Activated T-helper 1 cell treated with anti-CD3 and anti-CD28 coated beads, Interleukin-12 subunit alpha, Interleukin-12 subunit beta, Interleukin-2, Interleukin-4 antibody, amounts not matched to agents 30 ng/mL and 10 ng/mL and 1 ng/mL, durations not matched to agents 14 hours and 24 hours and 36 hours (primary cell): ENCODE results near the gene TOPAZ1. TPM values are rescaled to one million over a fixed set of nuclear protein-coding genes. Genes with fewer than 3 reads are reported as not detected.
A peak's percentile ranks its signal among the peaks of the same experiment; 100 is the strongest.

Experiments
- DNase-seq: peaks from one replicate; pipeline ENCODE4 v3.0.0; 2021; ENCODE audit warnings: low spot score
- H3K27ac Mint-ChIP-seq: one replicate; pipeline ENCODE4 v1.8.0; 2021; ENCODE audit warnings: mild to moderate bottlenecking, mixed read lengths
- H3K27me3 Mint-ChIP-seq: one replicate; pipeline ENCODE4 v1.8.0; 2022; ENCODE audit warnings: mild to moderate bottlenecking, moderate library complexity, mixed read lengths; ENCODE audit not compliant: insufficient read depth
- H3K36me3 Mint-ChIP-seq: one replicate; pipeline ENCODE4 v1.8.0; 2021; ENCODE audit warnings: low read depth, mixed read lengths
- H3K4me1 Mint-ChIP-seq: one replicate; pipeline ENCODE4 v1.8.0; 2021; ENCODE audit warnings: low read depth, mixed read lengths
- H3K4me3 Mint-ChIP-seq: one replicate; pipeline ENCODE4 v1.8.0; 2021; ENCODE audit warnings: mild to moderate bottlenecking, moderate library complexity, mixed read lengths
- H3K9me3 Mint-ChIP-seq: one replicate; pipeline ENCODE4 v1.8.0; 2021; ENCODE audit warnings: mixed read lengths
- intact Hi-C: fragments of 100-400 bp; cut with micrococcal nuclease; formaldehyde crosslinking; loops from one replicate; pipeline ENCODE4 v1.15.1; 2024
- total RNA-seq: library from RNA; stranded (reverse); gene quantifications from 2 replicates; pipeline ENCODE4 v1.2.3, GENCODE V29; 2022

TOPAZ1 gene
- total RNA-seq, 1 donor from 2014 or later: not detected

DNA sequence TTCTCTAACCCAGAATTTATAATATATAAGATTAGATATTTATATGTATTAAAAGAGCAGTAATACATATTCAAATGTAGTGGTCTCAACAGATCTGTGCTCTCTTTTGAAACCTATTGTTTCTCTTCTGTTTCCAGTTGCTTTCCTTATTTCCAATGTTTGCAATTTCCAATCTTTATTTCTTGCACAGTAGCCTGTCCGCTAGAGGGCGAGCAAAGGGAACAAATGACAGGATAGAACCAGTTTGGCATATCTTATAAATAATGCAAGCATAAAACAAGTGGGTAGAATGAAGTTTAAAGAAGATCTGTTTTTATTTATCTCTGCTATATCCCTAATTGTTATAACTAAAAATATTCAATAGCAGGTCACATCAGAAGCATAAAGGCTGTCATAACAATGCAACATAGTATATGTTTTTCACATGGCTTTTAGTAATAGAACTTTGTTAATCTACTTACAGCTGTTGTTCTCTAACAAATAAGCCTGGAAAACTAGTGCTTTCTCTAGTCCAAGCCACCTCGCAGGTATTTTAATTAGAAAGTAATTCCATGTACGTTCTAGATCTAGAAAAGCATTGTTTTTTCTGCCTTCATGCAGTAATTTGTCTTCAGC, 81.8 kb downstream of the TOPAZ1 start:
- Mint-ChIP-seq H3K27me3 (peaks cover 23% of the 10 kb centered on the region), H3K36me3 (no peaks in the 10 kb centered on the region), H3K27ac (no peak overlapping the region), H3K9me3 (no peaks in the 10 kb centered on the region), H3K4me3 (no peak overlapping the region), H3K4me1 (no peaks in the 10 kb centered on the region)
- peak; percentile 22 for DNase-seq
- intact Hi-C loops: loop anchor here (1.0 to 5.0 kb wide), 5 partner anchors 154 to 591 kb away; partner anchors contain the start of genes KIAA1143, KIF15 and ZNF445

- Mint-ChIP-seq H3K4me1 (no peaks in the 10 kb centered on the region), H3K27me3 (peaks cover 28% of the 10 kb centered on the region), H3K9me3 (no peaks in the 10 kb centered on the region), H3K4me3 (no peak overlapping the region), H3K27ac (no peak overlapping the region), H3K36me3 (no peaks in the 10 kb centered on the region)
- intact Hi-C loops: loop anchor here (5.0 kb wide), 2 partner anchors 203 to 438 kb away; partner anchors contain the start of genes KIAA1143 and KIF15
- no peak for DNase-seq
Measured at GRCh38 chr3:44324584-44324983, 82.9 kb downstream of the TOPAZ1 start.

- intact Hi-C loops: no loop called here
- Mint-ChIP-seq H3K27ac (no peak overlapping the region), H3K4me3 (no peak overlapping the region), H3K4me1 (no peaks in the 10 kb centered on the region), H3K27me3 (peaks cover 26% of the 10 kb centered on the region), H3K9me3 (no peaks in the 10 kb centered on the region), H3K36me3 (no peaks in the 10 kb centered on the region)
- no peak for DNase-seq
Measured at GRCh38 chr3:44326019-44326418, 84.3 kb downstream of the TOPAZ1 start.

- intact Hi-C loops: no loop called here
- no peak for DNase-seq
- H3K9me3 Mint-ChIP-seq: no peaks in the 10 kb centered on the region
- no peak overlapping the region for H3K4me3 Mint-ChIP-seq
- no peaks in the 10 kb centered on the region for H3K4me1 Mint-ChIP-seq
- H3K36me3 Mint-ChIP-seq: no peaks in the 10 kb centered on the region
- no peak overlapping the region for H3K27ac Mint-ChIP-seq
- peaks cover 23% of the 10 kb centered on the region for H3K27me3 Mint-ChIP-seq
Measured at GRCh38 chr3:44326515-44326914, 84.8 kb downstream of the TOPAZ1 start.

GRCh38 chr3:44329946-44330345, 88.3 kb downstream of the TOPAZ1 start:
- intact Hi-C loops: loop anchor here (10.0 kb wide), 1 partner anchor 1525 kb away; the partner anchor contains the start of genes ACKR2 and HIGD1A
- DNase-seq: no peak
- Mint-ChIP-seq H3K9me3 (no peaks in the 10 kb centered on the region), H3K36me3 (no peaks in the 10 kb centered on the region), H3K27me3 (peaks cover 17% of the 10 kb centered on the region), H3K4me1 (no peaks in the 10 kb centered on the region), H3K4me3 (no peak overlapping the region), H3K27ac (no peak overlapping the region)

DNA sequence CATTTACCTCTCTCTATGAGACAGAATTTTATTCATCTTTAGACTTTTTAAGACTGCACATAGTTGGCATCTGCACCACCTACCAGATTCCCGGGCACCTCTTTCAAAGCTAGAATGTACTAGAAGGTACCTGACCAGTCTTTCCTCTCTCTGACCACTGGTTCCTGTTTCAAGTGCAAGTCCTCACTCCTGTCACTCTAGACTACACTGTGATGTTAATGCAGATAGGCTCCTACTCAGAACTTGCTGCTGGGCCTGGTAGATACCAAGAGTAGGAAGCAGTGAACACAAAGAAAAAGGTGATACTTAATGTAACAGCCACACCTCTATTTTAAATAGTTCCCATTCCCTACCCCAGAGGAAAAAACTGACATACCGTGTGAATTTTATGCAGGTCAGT, 88.8 kb downstream of the TOPAZ1 start:
- no peak overlapping the region for H3K4me3 Mint-ChIP-seq
- no peaks in the 10 kb centered on the region for H3K9me3 Mint-ChIP-seq
- DNase-seq: no peak
- no peaks in the 10 kb centered on the region for H3K36me3 Mint-ChIP-seq
- H3K4me1 Mint-ChIP-seq: no peaks in the 10 kb centered on the region
- peaks cover 14% of the 10 kb centered on the region for H3K27me3 Mint-ChIP-seq
- intact Hi-C loops: loop anchor here (10.0 kb wide), 1 partner anchor 1526 kb away; the partner anchor contains the start of genes ACKR2 and HIGD1A
- no peak overlapping the region for H3K27ac Mint-ChIP-seq

DNA sequence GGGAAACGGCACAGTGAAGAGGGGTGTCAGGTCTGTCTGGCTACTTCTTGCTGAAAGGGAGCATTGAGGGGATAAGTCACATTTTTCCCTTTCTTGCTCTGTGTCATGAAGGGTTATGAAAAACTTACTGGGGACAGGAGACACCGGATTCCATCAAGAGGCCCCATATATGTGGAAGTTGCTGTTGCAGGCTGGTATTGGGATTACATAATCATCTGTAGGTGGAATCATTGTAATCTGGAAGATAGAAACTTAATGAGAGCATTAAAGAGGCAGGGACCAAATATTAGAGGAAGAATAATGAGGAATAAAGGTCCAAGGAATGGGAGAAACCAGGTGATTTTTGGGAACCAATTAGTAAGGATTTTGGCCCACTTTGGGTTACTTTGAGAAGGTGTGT, 92.6 kb downstream of the TOPAZ1 start:
- Mint-ChIP-seq H3K9me3 (no peaks in the 10 kb centered on the region), H3K36me3 (no peaks in the 10 kb centered on the region), H3K4me1 (peaks cover 9% of the 10 kb centered on the region), H3K4me3 (no peak overlapping the region), H3K27ac (no peak overlapping the region), H3K27me3 (peaks cover 5% of the 10 kb centered on the region)
- intact Hi-C loops: loop anchor here (10.0 kb wide), 1 partner anchor 1530 kb away; the partner anchor contains the start of genes ACKR2 and HIGD1A
- DNase-seq: no peak

- Mint-ChIP-seq H3K27ac (peak overlapping the region; percentile 97), H3K9me3 (no peaks in the 10 kb centered on the region), H3K4me3 (peak overlapping the region; percentile 98), H3K27me3 (peaks cover 4% of the 10 kb centered on the region), H3K36me3 (peaks cover 2% of the 10 kb centered on the region), H3K4me1 (peaks cover 17% of the 10 kb centered on the region)
- no peak for DNase-seq
- intact Hi-C loops: loop anchor here (5.0 to 10.0 kb wide), 2 partner anchors 1050 to 1533 kb away; partner anchors contain the start of genes ACKR2, HIGD1A and SNRK
Measured at GRCh38 chr3:44337248-44337785, 95.6 kb downstream of the TOPAZ1 start.

DNA sequence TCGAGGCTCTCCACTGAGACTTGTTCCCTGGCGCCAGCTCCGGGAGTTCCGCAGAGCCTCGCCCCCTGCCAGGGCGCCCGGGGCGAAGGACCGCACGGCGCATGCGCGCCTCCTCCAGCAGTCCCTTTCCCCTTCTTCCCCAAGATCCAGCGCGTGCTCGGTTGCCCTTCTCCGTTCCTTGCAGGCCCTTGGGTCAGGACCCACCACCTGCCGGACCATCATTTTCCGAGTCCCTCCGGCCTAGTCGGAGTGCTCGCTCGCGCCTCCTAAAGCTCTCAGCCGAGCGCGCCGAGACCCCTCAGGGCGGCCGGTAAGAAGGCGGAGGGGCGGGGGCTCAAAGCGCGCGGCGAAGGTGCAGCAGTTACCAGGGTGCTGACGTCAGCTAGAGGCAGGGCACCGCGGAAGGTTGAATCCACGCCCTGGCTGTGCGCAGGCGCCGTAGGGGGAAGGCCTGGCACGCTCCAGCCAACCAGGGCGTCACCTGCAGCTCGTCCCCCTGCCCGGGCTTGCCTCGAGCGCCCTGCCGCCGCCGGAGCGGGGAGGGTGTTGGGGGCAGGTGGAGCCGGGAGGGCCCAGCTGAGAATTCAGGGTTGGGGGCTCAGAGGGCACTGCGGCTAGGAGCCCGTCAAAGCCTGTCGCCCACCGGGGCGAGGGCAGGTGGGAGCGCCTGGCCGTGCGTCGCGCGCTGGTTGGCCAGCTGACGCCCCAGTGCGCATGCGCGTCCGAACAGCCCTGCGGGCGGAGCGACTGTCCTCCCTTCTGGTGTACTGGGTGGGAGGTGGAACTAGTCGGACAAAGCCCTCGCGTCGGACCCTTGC, 96.5 kb downstream of the TOPAZ1 start, which contains the start of gene TCAIM:
TSS of gene TCAIM (plus strand) at position 757 of the 818 bp plus-strand sequence. CDS start 16,017 bp downstream, outside the sequence.
- peaks cover 17% of the 10 kb centered on the region for H3K4me1 Mint-ChIP-seq
- peaks cover 2% of the 10 kb centered on the region for H3K36me3 Mint-ChIP-seq
- no peaks in the 10 kb centered on the region for H3K9me3 Mint-ChIP-seq
- peak within 1 kb of the TSS; percentile 97 for H3K27ac Mint-ChIP-seq
- peak within 1 kb of the TSS; percentile 98 for H3K4me3 Mint-ChIP-seq
- intact Hi-C loops: loop anchor here (1.0 to 10.0 kb wide), 11 partner anchors 101 to 1533 kb away; partner anchors contain the start of genes ABHD5, ACKR2, ANO10 and EXOSC7
- peak; percentile 98 for DNase-seq
- peaks cover 4% of the 10 kb centered on the region for H3K27me3 Mint-ChIP-seq

DNA sequence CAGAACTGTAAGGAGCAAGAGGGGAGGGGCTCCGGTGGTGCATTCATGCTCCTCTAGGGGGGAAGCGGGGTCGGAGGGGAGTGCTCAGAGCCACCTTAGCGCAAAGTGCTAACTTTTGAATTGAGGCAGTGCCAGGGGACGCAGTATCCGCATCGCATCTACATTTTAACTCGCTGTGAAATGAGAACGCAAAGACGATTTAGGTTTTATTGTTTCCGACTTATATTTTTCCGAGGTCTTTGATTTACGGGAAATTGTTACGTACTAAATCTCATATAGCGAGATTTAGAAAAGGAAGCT, 97.1 kb downstream of the TOPAZ1 start:
- Mint-ChIP-seq H3K36me3 (peaks cover 2% of the 10 kb centered on the region), H3K4me1 (peaks cover 17% of the 10 kb centered on the region), H3K27ac (peak overlapping the region; percentile 96), H3K4me3 (peak overlapping the region; percentile 98), H3K27me3 (peaks cover 4% of the 10 kb centered on the region), H3K9me3 (no peaks in the 10 kb centered on the region)
- intact Hi-C loops: loop anchor here (1.0 to 10.0 kb wide), 11 partner anchors 101 to 1534 kb away; partner anchors contain the start of genes ABHD5, ACKR2, ANO10 and EXOSC7
- no peak for DNase-seq

GRCh38 chr3:44339181-44340057, 97.7 kb downstream of the TOPAZ1 start:
- Mint-ChIP-seq H3K36me3 (peaks cover 2% of the 10 kb centered on the region), H3K27ac (peak overlapping the region; percentile 96), H3K27me3 (peaks cover under 1% of the 10 kb centered on the region), H3K4me1 (peaks cover 17% of the 10 kb centered on the region), H3K9me3 (no peaks in the 10 kb centered on the region), H3K4me3 (peak overlapping the region; percentile 98)
- intact Hi-C loops: loop anchor here (2.0 to 10.0 kb wide), 4 partner anchors 285 to 1535 kb away; partner anchors contain the start of genes ACKR2, ANO10, HIGD1A and SNRK
- DNase-seq: no peak

DNA sequence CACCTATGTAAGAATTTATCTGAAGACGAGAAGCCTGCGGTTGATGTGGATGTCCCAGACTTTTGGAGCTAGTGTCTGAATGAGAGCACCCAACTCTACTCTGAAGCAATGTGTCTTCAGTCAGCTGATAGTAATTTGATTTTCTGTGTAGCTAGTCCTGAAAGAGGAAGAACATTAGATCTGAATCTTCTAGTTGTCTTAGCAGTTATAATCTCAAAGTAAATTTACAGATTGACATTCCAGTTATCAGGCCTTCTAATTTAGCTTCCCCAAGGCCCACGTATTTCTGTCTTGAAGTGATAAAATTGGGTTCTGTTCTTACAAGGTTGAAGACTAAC, 98.3 kb downstream of the TOPAZ1 start:
- peak overlapping the region; percentile 74 for H3K27ac Mint-ChIP-seq

More for the DNA sequence above, 98.3 kb downstream of the TOPAZ1 start:
- intact Hi-C loops: no loop called here
- peaks cover 2% of the 10 kb centered on the region for H3K36me3 Mint-ChIP-seq
- peak overlapping the region; percentile 98 for H3K4me3 Mint-ChIP-seq
- DNase-seq: no peak
- no peaks in the 10 kb centered on the region for H3K9me3 Mint-ChIP-seq
- no peaks in the 10 kb centered on the region for H3K27me3 Mint-ChIP-seq
- H3K4me1 Mint-ChIP-seq: peaks cover 17% of the 10 kb centered on the region
